SK-N-SH treated with all-trans-retinoic acid at 6 μM for 48 hours (cell line): ENCODE measurements around the gene SLC35A2.

Source experiments
- ATAC-seq: fragments of 200-7000 bp; cut with Tn5 transposase; 3 replicates; pipeline ENCODE4 v1.9.1; 2020; ENCODE audit warnings: mild to moderate bottlenecking, moderate library complexity
- ARNTL ChIP-seq: fragments of 450-650 bp; formaldehyde crosslinking; IDR thresholded peaks from 2 replicates; pipeline ENCODE4 v1.5.0; 2020; ENCODE audit warnings: low read depth, mild to moderate bottlenecking, moderate library complexity, borderline replicate concordance
- BACH2 ChIP-seq: fragments of 250-450 bp; sonication (Bioruptor Pico); IDR thresholded peaks from 2 replicates; pipeline ENCODE4 v1.9.0; 2021; ENCODE audit warnings: mild to moderate bottlenecking, borderline replicate concordance
- CSDC2 ChIP-seq: fragments of 250-450 bp; sonication (Bioruptor Pico); IDR thresholded peaks from 2 replicates; pipeline ENCODE4 v1.5.0; 2020; ENCODE audit warnings: mild to moderate bottlenecking, moderate library complexity
- ESRRG ChIP-seq: fragments of 250-450 bp; sonication (Bioruptor Pico); IDR thresholded peaks from 2 replicates; pipeline ENCODE4 v1.6.1; 2021; ENCODE audit warnings: mild to moderate bottlenecking
- GLIS3 ChIP-seq: fragments of 250-450 bp; sonication (Bioruptor Pico); IDR thresholded peaks from 2 replicates; pipeline ENCODE4 v1.5.0; 2020; ENCODE audit warnings: mild to moderate bottlenecking, moderate library complexity
- ISL1 ChIP-seq: fragments of 250-450 bp; sonication (Bioruptor Pico); IDR thresholded peaks from 2 replicates; pipeline ENCODE4 v2.1.2; 2022; ENCODE audit warnings: mild to moderate bottlenecking, moderate library complexity
- PPARA ChIP-seq: fragments of 250-450 bp; sonication (Bioruptor Pico); IDR thresholded peaks from 2 replicates; pipeline ENCODE4 v1.5.0; 2020; ENCODE audit warnings: mild to moderate bottlenecking, borderline replicate concordance
- RARB ChIP-seq: fragments of 250-450 bp; sonication (Bioruptor Pico); IDR thresholded peaks from 2 replicates; pipeline ENCODE4 v1.8.0; 2021; ENCODE audit warnings: mild to moderate bottlenecking, moderate library complexity
- SNAI2 ChIP-seq: fragments of 250-450 bp; sonication (Bioruptor Pico); IDR thresholded peaks from 2 replicates; pipeline ENCODE4 v1.5.0; 2020; ENCODE audit warnings: mild to moderate bottlenecking, moderate library complexity
- TCF4 ChIP-seq: fragments of 250-450 bp; sonication (Bioruptor Pico); IDR thresholded peaks from 2 replicates; pipeline ENCODE4 v1.8.0; 2021; ENCODE audit warnings: mild to moderate bottlenecking, moderate library complexity, borderline replicate concordance
- TOX ChIP-seq: fragments of 250-450 bp; sonication (Bioruptor Pico); IDR thresholded peaks from 2 replicates; pipeline ENCODE4 v1.8.0; 2021; ENCODE audit warnings: mild to moderate bottlenecking, moderate library complexity, borderline replicate concordance
- ZC3H10 ChIP-seq: fragments of 250-450 bp; sonication (Bioruptor Pico); IDR thresholded peaks from 2 replicates; pipeline ENCODE4 v1.5.1; 2021; ENCODE audit warnings: mild to moderate bottlenecking, moderate library complexity
- ZFP3 ChIP-seq: fragments of 250-450 bp; sonication (Bioruptor Pico); IDR thresholded peaks from 2 replicates; pipeline ENCODE4 v1.5.0; 2020; ENCODE audit warnings: mild to moderate bottlenecking, moderate library complexity
- ZNF565 ChIP-seq: fragments of 450-650 bp; formaldehyde crosslinking; conservative IDR thresholded peaks from 2 replicates; pipeline ENCODE4 v1.5.0; 2020; ENCODE audit warnings: low read depth, mild to moderate bottlenecking, moderate library complexity
- ZNF70 ChIP-seq: fragments of 450-650 bp; formaldehyde crosslinking; IDR thresholded peaks from 2 replicates; pipeline ENCODE4 v1.5.0; 2020; ENCODE audit warnings: mild to moderate bottlenecking, moderate library complexity
- ZNF8 ChIP-seq: fragments of 450-650 bp; formaldehyde crosslinking; IDR thresholded peaks from 2 replicates; pipeline ENCODE4 v1.5.0; 2020; ENCODE audit warnings: mild to moderate bottlenecking, moderate library complexity
- TF ChIP-seq, protein P1 (sequence below): fragments of 250-450 bp; sonication (Bioruptor Pico); IDR thresholded peaks from 2 replicates; pipeline ENCODE4 v1.8.0; 2020; ENCODE audit warnings: mild to moderate bottlenecking, moderate library complexity, borderline replicate concordance
- TF ChIP-seq, protein P2 (sequence below): fragments of 250-450 bp; sonication (Bioruptor Pico); IDR thresholded peaks from 2 replicates; pipeline ENCODE4 v1.5.1; 2021; ENCODE audit warnings: mild to moderate bottlenecking, moderate library complexity
- TF ChIP-seq, protein P3 (sequence below): fragments of 250-450 bp; sonication (Bioruptor Pico); IDR thresholded peaks from 2 replicates; pipeline ENCODE4 v1.8.0; 2021; ENCODE audit warnings: low read depth, mild to moderate bottlenecking, moderate library complexity, borderline replicate concordance
- TF ChIP-seq, protein P4 (sequence below): fragments of 250-450 bp; sonication (Bioruptor Pico); IDR thresholded peaks from 2 replicates; pipeline ENCODE4 v1.5.0; 2020; ENCODE audit warnings: mild to moderate bottlenecking, moderate library complexity
- TF ChIP-seq, protein P5 (sequence below): fragments of 250-450 bp; sonication (Bioruptor Pico); IDR thresholded peaks from 2 replicates; pipeline ENCODE4 v1.5.1; 2020; ENCODE audit warnings: low read depth, mild to moderate bottlenecking, moderate library complexity

SLC35A2 gene

DNA sequence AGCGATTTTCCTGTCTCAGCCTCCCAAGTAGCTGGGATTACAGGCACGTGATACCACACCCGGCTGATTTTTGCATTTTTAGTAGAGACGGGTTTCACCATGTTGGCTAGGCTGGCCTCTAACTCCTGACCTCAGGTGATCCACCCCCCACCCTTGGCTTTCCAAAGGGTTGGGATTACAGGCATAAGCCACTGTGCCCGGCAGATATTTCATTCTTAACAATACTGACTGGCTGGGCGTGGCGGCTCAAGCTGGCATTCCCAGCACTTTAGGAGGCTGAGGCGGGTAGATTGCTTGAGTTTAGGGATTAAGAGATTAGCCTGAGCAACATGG lies 12.4 kb downstream of the SLC35A2 start:
- no peak for ATAC-seq
- TF ChIP-seq ZFP3 (CRISPR knock-in tag) (no peak), ISL1 (CRISPR knock-in tag) (no peak), ESRRG (CRISPR knock-in tag) (no peak), SNAI2 (CRISPR knock-in tag) (no peak), ZC3H10 (no peak), ARNTL (CRISPR knock-in tag) (no peak), GLIS3 (CRISPR knock-in tag) (no peak)
- TF ChIP-seq, protein P1, sequence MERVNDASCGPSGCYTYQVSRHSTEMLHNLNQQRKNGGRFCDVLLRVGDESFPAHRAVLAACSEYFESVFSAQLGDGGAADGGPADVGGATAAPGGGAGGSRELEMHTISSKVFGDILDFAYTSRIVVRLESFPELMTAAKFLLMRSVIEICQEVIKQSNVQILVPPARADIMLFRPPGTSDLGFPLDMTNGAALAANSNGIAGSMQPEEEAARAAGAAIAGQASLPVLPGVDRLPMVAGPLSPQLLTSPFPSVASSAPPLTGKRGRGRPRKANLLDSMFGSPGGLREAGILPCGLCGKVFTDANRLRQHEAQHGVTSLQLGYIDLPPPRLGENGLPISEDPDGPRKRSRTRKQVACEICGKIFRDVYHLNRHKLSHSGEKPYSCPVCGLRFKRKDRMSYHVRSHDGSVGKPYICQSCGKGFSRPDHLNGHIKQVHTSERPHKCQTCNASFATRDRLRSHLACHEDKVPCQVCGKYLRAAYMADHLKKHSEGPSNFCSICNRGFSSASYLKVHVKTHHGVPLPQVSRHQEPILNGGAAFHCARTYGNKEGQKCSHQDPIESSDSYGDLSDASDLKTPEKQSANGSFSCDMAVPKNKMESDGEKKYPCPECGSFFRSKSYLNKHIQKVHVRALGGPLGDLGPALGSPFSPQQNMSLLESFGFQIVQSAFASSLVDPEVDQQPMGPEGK (CRISPR knock-in tag) = no peak
- TF ChIP-seq, protein P2, sequence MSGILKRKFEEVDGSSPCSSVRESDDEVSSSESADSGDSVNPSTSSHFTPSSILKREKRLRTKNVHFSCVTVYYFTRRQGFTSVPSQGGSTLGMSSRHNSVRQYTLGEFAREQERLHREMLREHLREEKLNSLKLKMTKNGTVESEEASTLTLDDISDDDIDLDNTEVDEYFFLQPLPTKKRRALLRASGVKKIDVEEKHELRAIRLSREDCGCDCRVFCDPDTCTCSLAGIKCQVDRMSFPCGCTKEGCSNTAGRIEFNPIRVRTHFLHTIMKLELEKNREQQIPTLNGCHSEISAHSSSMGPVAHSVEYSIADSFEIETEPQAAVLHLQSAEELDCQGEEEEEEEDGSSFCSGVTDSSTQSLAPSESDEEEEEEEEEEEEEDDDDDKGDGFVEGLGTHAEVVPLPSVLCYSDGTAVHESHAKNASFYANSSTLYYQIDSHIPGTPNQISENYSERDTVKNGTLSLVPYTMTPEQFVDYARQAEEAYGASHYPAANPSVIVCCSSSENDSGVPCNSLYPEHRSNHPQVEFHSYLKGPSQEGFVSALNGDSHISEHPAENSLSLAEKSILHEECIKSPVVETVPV (CRISPR knock-in tag) = no peak
- TF ChIP-seq, protein P3, sequence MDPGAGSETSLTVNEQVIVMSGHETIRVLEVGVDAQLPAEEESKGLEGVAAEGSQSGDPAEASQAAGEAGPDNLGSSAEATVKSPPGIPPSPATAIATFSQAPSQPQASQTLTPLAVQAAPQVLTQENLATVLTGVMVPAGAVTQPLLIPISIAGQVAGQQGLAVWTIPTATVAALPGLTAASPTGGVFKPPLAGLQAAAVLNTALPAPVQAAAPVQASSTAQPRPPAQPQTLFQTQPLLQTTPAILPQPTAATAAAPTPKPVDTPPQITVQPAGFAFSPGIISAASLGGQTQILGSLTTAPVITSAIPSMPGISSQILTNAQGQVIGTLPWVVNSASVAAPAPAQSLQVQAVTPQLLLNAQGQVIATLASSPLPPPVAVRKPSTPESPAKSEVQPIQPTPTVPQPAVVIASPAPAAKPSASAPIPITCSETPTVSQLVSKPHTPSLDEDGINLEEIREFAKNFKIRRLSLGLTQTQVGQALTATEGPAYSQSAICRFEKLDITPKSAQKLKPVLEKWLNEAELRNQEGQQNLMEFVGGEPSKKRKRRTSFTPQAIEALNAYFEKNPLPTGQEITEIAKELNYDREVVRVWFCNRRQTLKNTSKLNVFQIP = no peak

DNA sequence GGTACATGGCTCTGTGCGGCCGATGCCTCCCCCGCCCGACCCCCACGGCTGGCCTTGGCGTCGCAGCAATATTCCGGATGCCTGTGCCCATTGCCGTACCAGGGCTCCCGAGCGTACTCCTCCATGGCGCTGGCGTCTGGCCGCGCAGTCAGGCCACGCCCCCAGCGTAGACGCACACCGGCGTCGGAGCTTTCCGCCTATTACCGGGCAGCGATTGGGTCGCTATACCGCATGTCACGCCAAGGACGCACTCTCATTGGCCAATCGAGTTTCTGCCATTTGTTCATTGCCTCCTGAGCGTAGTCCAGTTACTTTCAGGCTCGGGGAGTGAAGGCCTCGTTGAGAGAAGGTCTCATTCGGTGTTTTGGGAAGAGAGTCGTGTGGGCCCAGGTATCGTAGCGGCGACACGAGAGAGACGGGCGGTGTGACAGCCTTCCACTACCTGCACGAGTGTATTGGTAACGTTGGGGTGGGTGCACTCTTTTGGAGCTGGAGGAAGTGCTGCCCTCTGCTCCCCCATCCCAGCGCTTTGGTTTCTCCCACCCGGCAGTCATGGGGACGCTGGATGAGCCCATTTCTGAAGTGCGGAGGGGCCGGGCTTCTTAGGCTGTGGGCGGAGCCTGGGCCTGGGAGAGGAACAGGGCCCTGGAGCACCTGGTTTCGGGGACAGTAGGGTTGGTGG lies 13.7 kb downstream of the SLC35A2 start, which contains the start of the genes PQBP1 and TIMM17B:
PQBP1 (plus strand) TSS at position 306 of the 682 bp plus-strand sequence. CDS start 580 bp downstream, outside the sequence.
TIMM17B (minus strand) TSS at position 144 of the 682 bp plus-strand sequence; CDS start at position 125, 19 bp downstream.
- TF ChIP-seq ZNF565 (CRISPR knock-in tag) (no peak), ZNF8 (CRISPR knock-in tag) (peak; percentile 75)
- TF ChIP-seq, all 23 proteins: peak for 1
- ATAC-seq = peak; percentile 91

DNA sequence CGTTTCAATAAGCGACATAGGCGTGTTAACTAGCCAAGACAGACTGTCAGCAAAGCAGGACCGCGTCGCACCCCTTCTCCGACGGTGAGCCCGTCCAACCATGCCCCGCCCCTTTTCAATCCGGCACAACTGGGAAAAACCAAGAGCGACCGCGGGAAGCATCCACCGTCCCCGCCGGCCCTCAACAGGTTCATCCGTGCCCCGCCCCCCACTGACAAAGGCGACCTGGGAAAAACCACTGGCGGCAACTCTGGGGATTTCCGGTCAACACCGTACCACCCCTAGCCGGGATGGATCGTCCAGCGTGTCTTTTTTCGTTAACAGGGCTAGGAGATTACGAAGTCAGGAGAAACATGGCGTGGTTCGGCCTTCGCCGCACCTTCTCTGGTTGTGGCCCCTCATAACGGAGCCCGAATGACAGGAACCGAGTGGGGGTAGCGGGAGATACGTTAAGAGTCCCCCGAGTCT lies 14.3 kb downstream of the SLC35A2 start:
- TF ChIP-seq PPARA (no peak), ARNTL (CRISPR knock-in tag) (no peak), CSDC2 (CRISPR knock-in tag) (no peak), TCF4 (CRISPR knock-in tag) (no peak), GLIS3 (CRISPR knock-in tag) (no peak), ZNF8 (CRISPR knock-in tag) (no peak), ZNF565 (CRISPR knock-in tag) (no peak), BACH2 (CRISPR knock-in tag) (no peak), ZFP3 (CRISPR knock-in tag) (no peak), ESRRG (CRISPR knock-in tag) (no peak), SNAI2 (CRISPR knock-in tag) (no peak), TOX (CRISPR knock-in tag) (no peak), ZNF70 (CRISPR knock-in tag) (no peak), RARB (CRISPR knock-in tag) (no peak)
- TF ChIP-seq, protein P4, sequence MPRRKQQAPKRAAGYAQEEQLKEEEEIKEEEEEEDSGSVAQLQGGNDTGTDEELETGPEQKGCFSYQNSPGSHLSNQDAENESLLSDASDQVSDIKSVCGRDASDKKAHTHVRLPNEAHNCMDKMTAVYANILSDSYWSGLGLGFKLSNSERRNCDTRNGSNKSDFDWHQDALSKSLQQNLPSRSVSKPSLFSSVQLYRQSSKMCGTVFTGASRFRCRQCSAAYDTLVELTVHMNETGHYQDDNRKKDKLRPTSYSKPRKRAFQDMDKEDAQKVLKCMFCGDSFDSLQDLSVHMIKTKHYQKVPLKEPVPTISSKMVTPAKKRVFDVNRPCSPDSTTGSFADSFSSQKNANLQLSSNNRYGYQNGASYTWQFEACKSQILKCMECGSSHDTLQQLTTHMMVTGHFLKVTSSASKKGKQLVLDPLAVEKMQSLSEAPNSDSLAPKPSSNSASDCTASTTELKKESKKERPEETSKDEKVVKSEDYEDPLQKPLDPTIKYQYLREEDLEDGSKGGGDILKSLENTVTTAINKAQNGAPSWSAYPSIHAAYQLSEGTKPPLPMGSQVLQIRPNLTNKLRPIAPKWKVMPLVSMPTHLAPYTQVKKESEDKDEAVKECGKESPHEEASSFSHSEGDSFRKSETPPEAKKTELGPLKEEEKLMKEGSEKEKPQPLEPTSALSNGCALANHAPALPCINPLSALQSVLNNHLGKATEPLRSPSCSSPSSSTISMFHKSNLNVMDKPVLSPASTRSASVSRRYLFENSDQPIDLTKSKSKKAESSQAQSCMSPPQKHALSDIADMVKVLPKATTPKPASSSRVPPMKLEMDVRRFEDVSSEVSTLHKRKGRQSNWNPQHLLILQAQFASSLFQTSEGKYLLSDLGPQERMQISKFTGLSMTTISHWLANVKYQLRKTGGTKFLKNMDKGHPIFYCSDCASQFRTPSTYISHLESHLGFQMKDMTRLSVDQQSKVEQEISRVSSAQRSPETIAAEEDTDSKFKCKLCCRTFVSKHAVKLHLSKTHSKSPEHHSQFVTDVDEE (CRISPR knock-in tag) = no peak
- TF ChIP-seq, protein P5, sequence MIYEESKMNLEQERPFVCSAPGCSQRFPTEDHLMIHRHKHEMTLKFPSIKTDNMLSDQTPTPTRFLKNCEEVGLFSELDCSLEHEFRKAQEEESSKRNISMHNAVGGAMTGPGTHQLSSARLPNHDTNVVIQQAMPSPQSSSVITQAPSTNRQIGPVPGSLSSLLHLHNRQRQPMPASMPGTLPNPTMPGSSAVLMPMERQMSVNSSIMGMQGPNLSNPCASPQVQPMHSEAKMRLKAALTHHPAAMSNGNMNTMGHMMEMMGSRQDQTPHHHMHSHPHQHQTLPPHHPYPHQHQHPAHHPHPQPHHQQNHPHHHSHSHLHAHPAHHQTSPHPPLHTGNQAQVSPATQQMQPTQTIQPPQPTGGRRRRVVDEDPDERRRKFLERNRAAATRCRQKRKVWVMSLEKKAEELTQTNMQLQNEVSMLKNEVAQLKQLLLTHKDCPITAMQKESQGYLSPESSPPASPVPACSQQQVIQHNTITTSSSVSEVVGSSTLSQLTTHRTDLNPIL (CRISPR knock-in tag) = no peak
- TF ChIP-seq, all 23 proteins: peak for 0
- peak; percentile 62 for ATAC-seq
